Skin of body (tissue), 2 donors: ENCODE results near the gene BRD2. TPM values are rescaled to one million over a fixed set of nuclear protein-coding genes. Genes with fewer than 3 reads are reported as not detected.

Source experiments
- DNase-seq: peaks from one replicate; lab custom pipeline; 2025; lab: John Stamatoyannopoulos, UW
- total RNA-seq: library from RNA; depleted of rRNA; stranded (reverse); fragments of >200 nt; gene quantifications from one replicate; pipeline ENCODE4 v1.2.3, GENCODE V29; 2014

BRD2 gene
- total RNA-seq, 1 donor from 2014 or later, result 86.3 TPM

- no peak for DNase-seq
Measured at GRCh38 chr6:32947552-32948465, 20.6 kb upstream of the BRD2 start.

GRCh38 chr6:32949113-32949512, 19.3 kb upstream of the BRD2 start:
- DNase-seq, result no peak

GRCh38 chr6:32950010-32950409, 18.4 kb upstream of the BRD2 start:
- DNase-seq, result no peak

GRCh38 chr6:32950449-32950848, 17.9 kb upstream of the BRD2 start:
- DNase-seq, result no peak

- peak; percentile 64 for DNase-seq
Measured at GRCh38 chr6:32952817-32953739, 15.3 kb upstream of the BRD2 start, which contains the start of gene HLA-DMA. HLA-DMA (minus strand) TSS chr6:32953097; CDS start chr6:32953036, 61 bp downstream.

- no peak for DNase-seq
Measured at GRCh38 chr6:32953775-32954174, 14.6 kb upstream of the BRD2 start.

- no peak for DNase-seq
Measured at GRCh38 chr6:32954267-32954666, 14.1 kb upstream of the BRD2 start.

GRCh38 chr6:32954986-32955802, 13.2 kb upstream of the BRD2 start:
- DNase-seq, result no peak

- no peak for DNase-seq
Measured at GRCh38 chr6:32956176-32956575, 12.2 kb upstream of the BRD2 start.

GRCh38 chr6:32960563-32960962, 7.8 kb upstream of the BRD2 start:
- no peak for DNase-seq

GRCh38 chr6:32962213-32962826, 6.1 kb upstream of the BRD2 start:
- no peak for DNase-seq

GRCh38 chr6:32963866-32964265, 4.5 kb upstream of the BRD2 start:
- no peak for DNase-seq

- no peak for DNase-seq
Measured at GRCh38 chr6:32964776-32965175, 3.6 kb upstream of the BRD2 start.

GRCh38 chr6:32967151-32968091, 973 bp upstream of the BRD2 start:
- DNase-seq, result peak; percentile 37

GRCh38 chr6:32968867-32969684, 682 bp downstream of the BRD2 start:
- peak; percentile 78 for DNase-seq

- DNase-seq, result peak; percentile 87
Measured at GRCh38 chr6:32969685-32970412, 1.5 kb downstream of the BRD2 start.

GRCh38 chr6:32970413-32971241, 2.2 kb downstream of the BRD2 start:
- peak; percentile 85 for DNase-seq
